ENCODE data around the gene BCORL1. TPM values are rescaled to one million over a fixed set of nuclear protein-coding genes. Genes with fewer than 3 reads are reported as not detected.
A peak's percentile ranks its signal among the peaks of the same experiment; 100 is the strongest.

BCORL1 gene
- total RNA-seq, 1 donor from 2014 or later = 24.0 TPM

DNA sequence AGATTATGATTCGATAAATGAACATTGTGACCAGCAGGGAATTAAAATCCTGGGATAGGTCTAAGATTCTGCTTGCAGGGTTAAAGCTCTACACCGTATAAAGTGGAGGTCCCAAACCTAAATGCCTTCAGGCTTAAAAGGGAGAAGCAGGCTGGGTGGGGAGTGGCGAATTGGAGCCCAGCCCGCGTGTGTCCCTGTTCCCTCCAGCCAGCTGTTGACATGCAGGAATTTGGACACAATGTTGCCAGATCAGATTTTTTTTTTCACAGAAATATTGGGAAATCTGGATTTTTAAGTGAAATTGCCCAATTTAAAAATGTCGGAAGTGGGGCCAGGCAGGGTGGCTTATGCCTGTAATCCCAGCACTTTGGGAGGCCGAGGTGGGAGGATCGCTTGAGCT is 67.4 kb downstream of the BCORL1 start:
- Mint-ChIP-seq H3K27me3 (no peaks in the 10 kb centered on the region), H3K4me3 (no peak overlapping the region), H3K9me3 (peaks cover 8% of the 10 kb centered on the region), H3K36me3 (peaks cover 24% of the 10 kb centered on the region), H3K27ac (no peak overlapping the region), H3K4me1 (ENCODE audit: unreplicated experiment) (no peaks in the 10 kb centered on the region)
- DNase-seq (ENCODE audit: extremely low spot score, unreplicated experiment) = no peak
- no peak for TF ChIP-seq CTCF (conservative IDR thresholded peaks at IDR 0.05)

DNA sequence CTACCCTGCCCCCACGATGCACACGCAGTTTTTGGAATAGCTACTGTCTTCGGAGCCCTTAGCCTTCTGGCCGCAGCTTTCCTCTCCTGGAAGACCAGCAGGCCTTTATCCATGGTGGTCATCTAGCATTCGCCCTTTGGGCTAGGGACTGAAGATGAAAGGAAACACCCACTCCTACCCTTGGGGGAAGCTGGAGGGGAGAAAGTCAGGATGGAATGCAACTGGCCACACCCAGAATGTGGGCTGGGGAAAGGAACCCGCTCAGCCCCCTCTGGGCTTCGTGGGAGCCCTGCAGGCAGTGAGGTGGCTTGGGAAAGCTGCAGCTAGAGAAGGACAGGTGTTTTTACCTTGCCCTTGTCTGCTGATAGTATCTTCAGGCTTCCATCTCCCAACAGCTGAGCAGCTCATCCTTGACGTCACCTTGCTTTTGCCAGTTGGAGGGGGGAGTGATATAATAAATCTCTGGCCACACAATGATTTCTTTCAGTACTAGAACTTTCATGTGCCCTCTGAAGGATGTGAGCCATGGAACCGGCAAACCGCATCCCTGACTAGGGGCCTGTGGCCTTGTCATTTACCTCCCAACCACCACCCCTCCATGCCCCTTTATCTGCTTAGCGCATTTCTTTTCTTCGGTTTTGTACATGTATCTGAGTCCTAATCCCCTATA is 68.9 kb downstream of the BCORL1 start:
- Mint-ChIP-seq H3K27ac (no peak overlapping the region), H3K27me3 (no peaks in the 10 kb centered on the region), H3K9me3 (peaks cover 8% of the 10 kb centered on the region), H3K4me1 (ENCODE audit: unreplicated experiment) (peaks cover 5% of the 10 kb centered on the region), H3K4me3 (no peak overlapping the region), H3K36me3 (peaks cover 24% of the 10 kb centered on the region)
- no peak for DNase-seq (ENCODE audit: extremely low spot score, unreplicated experiment)
- no peak for TF ChIP-seq CTCF (conservative IDR thresholded peaks at IDR 0.05)

DNA sequence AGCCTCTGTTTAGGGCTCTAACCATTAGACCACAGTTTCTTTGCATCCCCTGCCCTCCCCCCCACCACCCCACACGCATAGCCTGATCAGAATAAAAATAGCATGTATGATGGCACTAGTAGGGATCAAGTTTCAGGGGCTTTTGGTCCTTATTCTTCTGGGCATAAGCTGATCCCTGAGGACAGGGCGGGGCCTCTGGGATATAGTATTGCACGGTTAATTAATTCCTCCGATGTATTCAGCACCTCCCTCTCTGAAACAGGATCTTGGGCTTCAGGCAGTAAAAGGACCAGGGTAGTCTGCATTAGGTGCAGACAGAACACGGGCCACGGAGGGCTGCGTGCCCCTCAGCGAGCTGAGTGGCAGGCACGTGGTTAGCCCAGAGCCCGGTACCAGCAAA is 70.8 kb downstream of the BCORL1 start:
- Mint-ChIP-seq H3K9me3 (peaks cover 3% of the 10 kb centered on the region), H3K27me3 (no peaks in the 10 kb centered on the region), H3K4me3 (no peak overlapping the region), H3K4me1 (ENCODE audit: unreplicated experiment) (peaks cover 5% of the 10 kb centered on the region), H3K36me3 (peaks cover 14% of the 10 kb centered on the region), H3K27ac (no peak overlapping the region)
- TF ChIP-seq CTCF (conservative IDR thresholded peaks at IDR 0.05) = no peak
- no peak for DNase-seq (ENCODE audit: extremely low spot score, unreplicated experiment)

DNA sequence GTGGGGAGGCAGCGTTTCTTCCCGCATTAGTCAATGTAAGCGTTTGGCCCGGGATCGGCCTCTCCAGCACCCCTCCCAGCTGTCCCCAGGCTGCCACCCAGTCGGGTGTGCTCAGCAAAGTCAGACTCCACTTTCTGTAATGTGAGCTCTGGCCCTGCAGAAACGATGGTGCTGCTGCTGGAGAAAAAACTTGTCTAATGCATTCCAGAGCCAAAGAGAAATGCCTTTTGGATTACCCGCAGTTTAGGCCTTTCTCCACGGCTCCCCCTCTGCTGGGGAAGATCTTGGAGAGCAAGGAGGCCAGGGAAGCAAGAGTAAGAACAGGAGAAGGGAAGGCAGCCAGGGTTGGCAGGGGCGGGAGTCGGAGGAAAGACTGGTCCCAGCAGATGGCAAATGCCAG is 72.7 kb downstream of the BCORL1 start:
- H3K27me3 Mint-ChIP-seq = no peaks in the 10 kb centered on the region
- H3K27ac Mint-ChIP-seq = peak overlapping the region; percentile 84
- no peak for TF ChIP-seq CTCF (conservative IDR thresholded peaks at IDR 0.05)
- H3K9me3 Mint-ChIP-seq = no peaks in the 10 kb centered on the region
- no peak for DNase-seq (ENCODE audit: extremely low spot score, unreplicated experiment)
- peaks cover 10% of the 10 kb centered on the region for H3K36me3 Mint-ChIP-seq
- H3K4me1 Mint-ChIP-seq (ENCODE audit: unreplicated experiment) = peaks cover 5% of the 10 kb centered on the region
- peak overlapping the region; percentile 52 for H3K4me3 Mint-ChIP-seq

- H3K4me1 Mint-ChIP-seq (ENCODE audit: unreplicated experiment) = peaks cover 5% of the 10 kb centered on the region
- H3K9me3 Mint-ChIP-seq = no peaks in the 10 kb centered on the region
- no peaks in the 10 kb centered on the region for H3K27me3 Mint-ChIP-seq
- H3K4me3 Mint-ChIP-seq = no peak overlapping the region
- no peak overlapping the region for H3K27ac Mint-ChIP-seq
- DNase-seq (ENCODE audit: extremely low spot score, unreplicated experiment) = no peak
- no peak for TF ChIP-seq CTCF (conservative IDR thresholded peaks at IDR 0.05)
- peaks cover 10% of the 10 kb centered on the region for H3K36me3 Mint-ChIP-seq
Observed at GRCh38 chrX:130055899-130056298, 73.5 kb downstream of the BCORL1 start.

All from type B pancreatic cell (in vitro differentiated cells).